ENCODE data around the gene XYLB. TPM values are rescaled to one million over a fixed set of nuclear protein-coding genes. Genes with fewer than 3 reads are reported as not detected.
A peak's percentile ranks its signal among the peaks of the same experiment; 100 is the strongest.

The XYLB gene
- polyA plus RNA-seq, 4 donors, result 4.3 to 33.0 (median 5.9) TPM

DNA sequence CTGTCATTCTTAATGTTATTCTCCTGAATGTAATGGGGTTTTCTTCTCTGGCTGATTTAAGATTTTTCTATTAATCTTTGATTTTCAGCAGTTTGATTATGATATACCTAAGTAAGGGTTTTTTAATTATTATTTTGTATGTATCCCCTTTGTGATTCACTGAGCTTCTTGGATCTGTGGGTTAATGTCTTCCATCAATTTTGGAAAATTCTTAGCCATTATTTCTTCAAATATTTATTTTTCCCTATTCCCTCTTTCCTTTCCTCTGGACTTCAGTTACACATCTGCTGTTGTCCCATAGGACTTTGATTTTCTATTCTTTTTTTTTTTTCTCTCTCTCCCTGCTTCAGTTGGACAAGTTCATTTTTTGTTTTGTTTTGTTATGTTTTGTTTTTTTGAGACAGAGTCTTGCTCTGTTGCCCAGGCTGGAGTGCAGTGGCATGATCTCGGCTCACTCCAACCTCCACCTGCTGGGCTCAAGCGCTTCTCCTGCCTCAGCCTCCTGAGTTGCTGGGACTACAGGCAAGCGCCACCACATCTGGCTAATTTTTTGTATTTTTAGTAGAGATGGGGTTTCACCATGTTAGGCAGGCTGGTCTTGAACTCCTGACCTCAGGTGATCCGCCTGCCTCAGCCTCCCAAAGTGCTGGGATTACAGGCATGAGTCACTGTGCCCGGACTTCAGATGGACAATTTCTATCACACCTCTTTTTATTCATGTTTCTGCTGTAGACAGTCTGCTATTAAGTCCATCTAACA lies 40.6 kb downstream of the XYLB start:
- 96 to 99% (median 98%) methylated on average over 5 of the region's 5 CpGs for WGBS, 3 donors
- DNase-seq (no peak), FAIRE-seq (no peak)
- H3K4me3 ChIP-seq (ENCODE audit: low read depth in 1 of 3, low read length in 3 of 3), result no peak overlapping the region
- no peaks in the 10 kb centered on the region for H3K4me1 ChIP-seq (ENCODE audit: control insufficient read depth in 3 of 3, insufficient read depth in 2 of 3, low read depth in 1 of 3, low read length in 2 of 3)
- no peaks in the 10 kb centered on the region for H3K27me3 ChIP-seq (ENCODE audit: control insufficient read depth in 3 of 3, insufficient read depth in 3 of 3, low read length in 3 of 3)
- H3K36me3 ChIP-seq (ENCODE audit: control insufficient read depth in 3 of 3, insufficient read depth in 2 of 3, low read depth in 1 of 3, low read length in 3 of 3), result peaks cover 2 to 35% (median 15%) of the 10 kb centered on the region in 3 donors
- H3K9me3 ChIP-seq (ENCODE audit: control insufficient read depth in 2 of 2, insufficient read depth in 1 of 2, low read depth in 1 of 2, low read length in 1 of 2), result peaks cover 0 to 17% of the 10 kb centered on the region in 2 donors
- no peak overlapping the region for H3K27ac ChIP-seq (ENCODE audit: low read depth in 1 of 3, low read length in 2 of 3)

- Histone ChIP-seq H3K27ac (ENCODE audit: low read depth in 1 of 3, low read length in 2 of 3) (no peak overlapping the region), H3K9me3 (ENCODE audit: control insufficient read depth in 2 of 2, insufficient read depth in 1 of 2, low read depth in 1 of 2, low read length in 1 of 2) (peaks cover 0 to 13% of the 10 kb centered on the region in 2 donors), H3K4me1 (ENCODE audit: control insufficient read depth in 3 of 3, insufficient read depth in 2 of 3, low read depth in 1 of 3, low read length in 2 of 3) (no peaks in the 10 kb centered on the region), H3K4me3 (ENCODE audit: low read depth in 1 of 3, low read length in 3 of 3) (no peak overlapping the region), H3K27me3 (ENCODE audit: control insufficient read depth in 3 of 3, insufficient read depth in 3 of 3, low read length in 3 of 3) (no peaks in the 10 kb centered on the region), H3K36me3 (ENCODE audit: control insufficient read depth in 3 of 3, insufficient read depth in 2 of 3, low read depth in 1 of 3, low read length in 3 of 3) (peaks cover 2 to 32% (median 12%) of the 10 kb centered on the region in 3 donors)
- WGBS, 3 donors, result 91 to 97% (median 94%) methylated on average over 5 of the region's 5 CpGs
- FAIRE-seq (peak; percentile 51), DNase-seq (no peak)
Observed at GRCh38 chr3:38387862-38388261, 41.3 kb downstream of the XYLB start.

GRCh38 chr3:38392604-38393163 lies 46.1 kb downstream of the XYLB start:
- DNase-seq (no peak), FAIRE-seq (no peak)
- Histone ChIP-seq H3K9me3 (ENCODE audit: control insufficient read depth in 2 of 2, insufficient read depth in 1 of 2, low read depth in 1 of 2, low read length in 1 of 2) (no peaks in the 10 kb centered on the region), H3K27ac (ENCODE audit: low read depth in 1 of 3, low read length in 2 of 3) (no peak overlapping the region), H3K4me3 (ENCODE audit: low read depth in 1 of 3, low read length in 3 of 3) (no peak overlapping the region), H3K27me3 (ENCODE audit: control insufficient read depth in 3 of 3, insufficient read depth in 3 of 3, low read length in 3 of 3) (no peaks in the 10 kb centered on the region), H3K4me1 (ENCODE audit: control insufficient read depth in 3 of 3, insufficient read depth in 2 of 3, low read depth in 1 of 3, low read length in 2 of 3) (no peaks in the 10 kb centered on the region), H3K36me3 (ENCODE audit: control insufficient read depth in 3 of 3, insufficient read depth in 2 of 3, low read depth in 1 of 3, low read length in 3 of 3) (peaks cover 3 to 40% (median 9%) of the 10 kb centered on the region in 3 donors)
- WGBS, 3 donors, result 97 to 98% (median 97%) methylated on average over 1 of the region's 1 CpG

- FAIRE-seq, result no peak
- Histone ChIP-seq H3K9me3 (ENCODE audit: control insufficient read depth in 2 of 2, insufficient read depth in 1 of 2, low read depth in 1 of 2, low read length in 1 of 2) (peaks cover 0 to 1% of the 10 kb centered on the region in 2 donors), H3K36me3 (ENCODE audit: control insufficient read depth in 3 of 3, insufficient read depth in 2 of 3, low read depth in 1 of 3, low read length in 3 of 3) (peaks cover 3 to 65% (median 9%) of the 10 kb centered on the region in 3 donors), H3K4me1 (ENCODE audit: control insufficient read depth in 3 of 3, insufficient read depth in 2 of 3, low read depth in 1 of 3, low read length in 2 of 3) (no peaks in the 10 kb centered on the region), H3K27me3 (ENCODE audit: control insufficient read depth in 3 of 3, insufficient read depth in 3 of 3, low read length in 3 of 3) (no peaks in the 10 kb centered on the region), H3K27ac (ENCODE audit: low read depth in 1 of 3, low read length in 2 of 3) (no peak overlapping the region), H3K4me3 (ENCODE audit: low read depth in 1 of 3, low read length in 3 of 3) (no peak overlapping the region)
- DNase-seq, result no peak
- WGBS, 3 donors, result 97 to 98% (median 97%) methylated on average over 2 of the region's 2 CpGs
Observed at GRCh38 chr3:38396239-38396638, 49.7 kb downstream of the XYLB start.

- DNase-seq (no peak), FAIRE-seq (no peak)
- peaks cover 3 to 70% (median 12%) of the 10 kb centered on the region in 3 donors for H3K36me3 ChIP-seq (ENCODE audit: control insufficient read depth in 3 of 3, insufficient read depth in 2 of 3, low read depth in 1 of 3, low read length in 3 of 3)
- H3K4me1 ChIP-seq (ENCODE audit: control insufficient read depth in 3 of 3, insufficient read depth in 2 of 3, low read depth in 1 of 3, low read length in 2 of 3), result no peaks in the 10 kb centered on the region
- H3K9me3 ChIP-seq (ENCODE audit: control insufficient read depth in 2 of 2, insufficient read depth in 1 of 2, low read depth in 1 of 2, low read length in 1 of 2), result peaks cover 0 to 6% of the 10 kb centered on the region in 2 donors
- no peaks in the 10 kb centered on the region for H3K27me3 ChIP-seq (ENCODE audit: control insufficient read depth in 3 of 3, insufficient read depth in 3 of 3, low read length in 3 of 3)
- H3K27ac ChIP-seq (ENCODE audit: low read depth in 1 of 3, low read length in 2 of 3), result no peak overlapping the region
- no peak overlapping the region for H3K4me3 ChIP-seq (ENCODE audit: low read depth in 1 of 3, low read length in 3 of 3)
- 96 to 100% (median 97%) methylated on average over 5 of the region's 5 CpGs for WGBS, 3 donors
Observed at GRCh38 chr3:38396861-38397260, 50.3 kb downstream of the XYLB start.

DNA sequence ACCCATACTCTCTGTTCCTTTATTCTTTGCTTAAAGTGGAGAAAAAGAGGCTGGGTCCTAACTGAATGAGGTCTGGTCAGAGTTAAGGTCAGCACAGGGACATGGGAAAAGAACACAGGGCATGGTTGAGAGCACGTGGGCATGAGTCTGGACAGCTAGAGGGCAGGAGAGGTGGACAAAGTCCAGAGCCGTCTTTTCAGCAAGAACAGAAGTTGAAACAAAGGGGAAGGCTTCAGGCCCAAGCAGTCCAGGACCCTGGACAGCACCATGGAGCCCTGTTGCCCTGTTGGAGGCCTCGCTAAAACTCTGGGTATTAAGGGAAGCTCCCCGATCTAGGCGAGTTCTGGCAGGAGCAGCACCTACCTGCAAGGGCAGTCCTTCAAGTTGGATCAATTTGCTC lies 50.7 kb downstream of the XYLB start:
- Histone ChIP-seq H3K4me1 (ENCODE audit: control insufficient read depth in 3 of 3, insufficient read depth in 2 of 3, low read depth in 1 of 3, low read length in 2 of 3) (no peaks in the 10 kb centered on the region), H3K9me3 (ENCODE audit: control insufficient read depth in 2 of 2, insufficient read depth in 1 of 2, low read depth in 1 of 2, low read length in 1 of 2) (peaks cover 0 to 6% of the 10 kb centered on the region in 2 donors), H3K27ac (ENCODE audit: low read depth in 1 of 3, low read length in 2 of 3) (no peak overlapping the region), H3K27me3 (ENCODE audit: control insufficient read depth in 3 of 3, insufficient read depth in 3 of 3, low read length in 3 of 3) (no peaks in the 10 kb centered on the region), H3K36me3 (ENCODE audit: control insufficient read depth in 3 of 3, insufficient read depth in 2 of 3, low read depth in 1 of 3, low read length in 3 of 3) (peaks cover 3 to 70% (median 12%) of the 10 kb centered on the region in 3 donors), H3K4me3 (ENCODE audit: low read depth in 1 of 3, low read length in 3 of 3) (no peak overlapping the region)
- FAIRE-seq (no peak), DNase-seq (peak; percentile 3 to 49)
- 68 to 89% (median 78%) methylated on average over 5 of the region's 5 CpGs for WGBS, 3 donors

DNA sequence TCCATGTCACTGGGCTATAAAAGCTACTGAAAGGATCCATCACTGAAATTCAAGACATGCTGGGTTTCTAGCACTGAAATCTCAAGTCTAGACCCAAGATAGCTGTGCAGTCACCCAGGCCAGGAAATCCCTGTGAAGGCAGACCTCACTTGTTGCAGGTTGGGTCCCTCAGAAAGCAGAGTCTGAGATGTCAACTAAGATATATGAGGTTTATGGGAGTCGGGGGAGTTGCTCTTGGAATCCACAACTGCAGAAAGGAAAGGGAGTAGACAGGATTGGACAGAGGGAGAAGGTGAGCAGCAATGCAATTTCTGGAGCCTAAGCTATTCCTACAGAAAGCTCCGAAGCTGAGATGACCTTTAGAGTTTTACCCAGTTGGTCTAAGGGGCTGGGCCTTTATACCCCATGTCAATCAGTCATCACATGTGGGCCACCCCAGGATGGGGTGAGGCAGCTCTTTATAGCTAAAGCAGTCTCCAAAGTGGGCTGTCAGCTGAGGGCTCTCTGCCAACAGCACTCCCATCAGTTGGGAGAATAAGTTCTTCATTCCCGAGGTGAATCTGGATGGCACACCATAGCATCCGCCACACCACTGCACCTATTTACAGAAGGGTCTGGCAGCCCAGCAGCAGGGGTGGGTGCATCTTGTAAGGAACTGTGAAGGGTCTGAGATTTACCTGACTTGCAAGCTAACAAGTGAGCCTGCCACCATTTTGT lies 54.8 kb downstream of the XYLB start:
- no peaks in the 10 kb centered on the region for H3K4me1 ChIP-seq (ENCODE audit: control insufficient read depth in 3 of 3, insufficient read depth in 2 of 3, low read depth in 1 of 3, low read length in 2 of 3)
- FAIRE-seq (no peak), DNase-seq (no peak)
- H3K36me3 ChIP-seq (ENCODE audit: control insufficient read depth in 3 of 3, insufficient read depth in 2 of 3, low read depth in 1 of 3, low read length in 3 of 3), result peaks cover 5 to 76% (median 17%) of the 10 kb centered on the region in 3 donors
- WGBS, 3 donors, result 74 to 88% (median 85%) methylated on average over 4 of the region's 4 CpGs
- H3K27me3 ChIP-seq (ENCODE audit: control insufficient read depth in 3 of 3, insufficient read depth in 3 of 3, low read length in 3 of 3), result no peaks in the 10 kb centered on the region
- H3K4me3 ChIP-seq (ENCODE audit: low read depth in 1 of 3, low read length in 3 of 3), result no peak overlapping the region
- peaks cover 0 to 27% of the 10 kb centered on the region in 2 donors for H3K9me3 ChIP-seq (ENCODE audit: control insufficient read depth in 2 of 2, insufficient read depth in 1 of 2, low read depth in 1 of 2, low read length in 1 of 2)
- no peak overlapping the region for H3K27ac ChIP-seq (ENCODE audit: low read depth in 1 of 3, low read length in 2 of 3)

GRCh38 chr3:38404286-38404685 lies 57.7 kb downstream of the XYLB start:
- H3K4me1 ChIP-seq (ENCODE audit: control insufficient read depth in 3 of 3, insufficient read depth in 2 of 3, low read depth in 1 of 3, low read length in 2 of 3), result no peaks in the 10 kb centered on the region
- no peak overlapping the region for H3K4me3 ChIP-seq (ENCODE audit: low read depth in 1 of 3, low read length in 3 of 3)
- DNase-seq, result no peak
- no peaks in the 10 kb centered on the region for H3K27me3 ChIP-seq (ENCODE audit: control insufficient read depth in 3 of 3, insufficient read depth in 3 of 3, low read length in 3 of 3)
- H3K9me3 ChIP-seq (ENCODE audit: control insufficient read depth in 2 of 2, insufficient read depth in 1 of 2, low read depth in 1 of 2, low read length in 1 of 2), result peaks cover 0 to 27% of the 10 kb centered on the region in 2 donors
- H3K27ac ChIP-seq (ENCODE audit: low read depth in 1 of 3, low read length in 2 of 3), result no peak overlapping the region
- WGBS, 3 donors, result 80 to 90% (median 85%) methylated on average over 5 of the region's 5 CpGs
- no peak for FAIRE-seq
- H3K36me3 ChIP-seq (ENCODE audit: control insufficient read depth in 3 of 3, insufficient read depth in 2 of 3, low read depth in 1 of 3, low read length in 3 of 3), result peaks cover 2 to 52% (median 17%) of the 10 kb centered on the region in 3 donors
